GM23338 (cell line): Measurements from ENCODE around the gene PLIN4. TPM values are rescaled to one million over a fixed set of nuclear protein-coding genes. Genes with fewer than 3 reads are reported as not detected.

Source experiments
- ATAC-seq: fragments of 200-7000 bp; cut with Tn5 transposase; 3 replicates; pipeline ENCODE4 v1.9.1; 2020
- DNase-seq: peaks from one replicate; pipeline ENCODE4 v3.0.0-alpha.2; 2015; ENCODE audit warnings: low spot score
- H2AFZ ChIP-seq: fragments of 200-600 bp; sonication (generic); 2 replicates; pipeline ENCODE4 v1.8.0; 2016; ENCODE audit warnings: antibody characterized with exemption, mild to moderate bottlenecking, moderate library complexity
- H3F3A ChIP-seq: fragments of 200-600 bp; sonication (generic); replicated peaks from 2 replicates; pipeline ENCODE4 v1.8.0; 2017; ENCODE audit warnings: antibody characterized with exemption, mixed run types, low read depth
- H3K27ac ChIP-seq: fragments of 200-600 bp; sonication (generic); 2 replicates; pipeline ENCODE4 v1.6.1; 2016; ENCODE audit warnings: low read depth
- H3K27me3 ChIP-seq: fragments of 200-600 bp; sonication (generic); 2 replicates; pipeline ENCODE4 v1.8.0; 2016; ENCODE audit warnings: mild to moderate bottlenecking, mixed run types, moderate library complexity; ENCODE audit not compliant: insufficient read depth
- H3K36me3 ChIP-seq: fragments of 200-600 bp; sonication (generic); 2 replicates; pipeline ENCODE4 v1.8.0; 2016; ENCODE audit warnings: mild to moderate bottlenecking; ENCODE audit not compliant: insufficient read depth
- H3K4me1 ChIP-seq: fragments of 200-600 bp; sonication (generic); 2 replicates; pipeline ENCODE4 v1.8.0; 2016; ENCODE audit warnings: mild to moderate bottlenecking, moderate library complexity; ENCODE audit not compliant: insufficient read depth
- H3K4me2 ChIP-seq: fragments of 200-600 bp; sonication (generic); 2 replicates; pipeline ENCODE4 v1.7.1; 2017; ENCODE audit warnings: mixed run types
- H3K4me3 ChIP-seq: fragments of 200-600 bp; sonication (generic); 2 replicates; pipeline ENCODE4 v1.6.1; 2016; ENCODE audit warnings: mixed run types
- H3K79me2 ChIP-seq: fragments of 200-600 bp; sonication (generic); replicated peaks from 2 replicates; pipeline ENCODE4 v1.8.0; 2017; ENCODE audit warnings: mild to moderate bottlenecking; ENCODE audit not compliant: insufficient read depth
- H3K9me2 ChIP-seq: fragments of 200-600 bp; sonication (generic); 2 replicates; pipeline ENCODE4 v1.8.0; 2017; ENCODE audit not compliant: insufficient read depth
- H4K20me1 ChIP-seq: fragments of 200-600 bp; sonication (generic); replicated peaks from 2 replicates; pipeline ENCODE4 v1.8.0; 2017; ENCODE audit warnings: mild to moderate bottlenecking; ENCODE audit not compliant: insufficient read depth
- H3K27ac Mint-ChIP-seq: 2 replicates; pipeline ENCODE4 v1.8.0; 2020; ENCODE audit warnings: inconsistent platforms, mild to moderate bottlenecking, moderate library complexity, mixed read lengths
- H3K27me3 Mint-ChIP-seq: 3 replicates; pipeline ENCODE4 v1.8.0; 2022; ENCODE audit warnings: low read depth, mild to moderate bottlenecking, moderate library complexity, mixed read lengths, inconsistent platforms; ENCODE audit not compliant: insufficient read depth, poor library complexity
- H3K36me3 Mint-ChIP-seq: 3 replicates; pipeline ENCODE4 v1.8.0; 2021; ENCODE audit warnings: low read depth, mild to moderate bottlenecking, inconsistent platforms, moderate library complexity, mixed read lengths
- H3K4me1 Mint-ChIP-seq: 3 replicates; pipeline ENCODE4 v1.8.0; 2020; ENCODE audit warnings: mild to moderate bottlenecking, inconsistent platforms, mixed read lengths
- H3K4me3 Mint-ChIP-seq: 3 replicates; pipeline ENCODE4 v1.8.0; 2021; ENCODE audit warnings: moderate library complexity, mild to moderate bottlenecking, inconsistent platforms, mixed read lengths
- H3K9me3 Mint-ChIP-seq: 3 replicates; pipeline ENCODE4 v1.8.0; 2020; ENCODE audit warnings: moderate library complexity, mild to moderate bottlenecking, inconsistent platforms, mixed read lengths
- CREB1 ChIP-seq: fragments of 250-450 bp; sonication (Bioruptor Pico); IDR thresholded peaks from 2 replicates; pipeline ENCODE4 v1.5.0; 2020; ENCODE audit warnings: low read depth, mild to moderate bottlenecking, moderate library complexity
- CTCF ChIP-seq, 2 experiments: fragments of 200-600 bp in 1 of 2; sonication (generic) in 1 of 2; conservative IDR thresholded peaks; 2 replicates each; pipeline versions ENCODE4 v1.5.1 to v1.6.1; 2016 to 2017; ENCODE audit warnings: antibody characterized with exemption in 2 of 2, low read depth in 2 of 2, mild to moderate bottlenecking in 2 of 2, moderate library complexity in 1 of 2
- ETS1 ChIP-seq: IDR thresholded peaks from 2 replicates; pipeline ENCODE4 v1.6.1; 2016; ENCODE audit warnings: antibody characterized with exemption
- EZH2 ChIP-seq: fragments of 200-600 bp; sonication (generic); IDR thresholded peaks from one replicate; pipeline ENCODE4 v1.8.0; 2017; ENCODE audit warnings: antibody characterized with exemption, mild to moderate bottlenecking, low read depth; ENCODE audit not compliant: unreplicated experiment
- EZH2phosphoT487 ChIP-seq: fragments of 200-600 bp; sonication (generic); IDR thresholded peaks from one replicate; pipeline ENCODE4 v1.8.1; 2018; ENCODE audit warnings: antibody characterized with exemption; ENCODE audit not compliant: unreplicated experiment
- JUNB ChIP-seq: IDR thresholded peaks from one replicate; pipeline ENCODE4 v1.6.1; 2016; ENCODE audit warnings: antibody characterized with exemption; ENCODE audit not compliant: unreplicated experiment
- NANOG ChIP-seq: IDR thresholded peaks from 2 replicates; pipeline ENCODE4 v1.6.1; 2016; ENCODE audit warnings: antibody characterized with exemption, borderline replicate concordance
- POLR2AphosphoS5 ChIP-seq: IDR thresholded peaks from 2 replicates; pipeline ENCODE4 v1.6.1; 2016; ENCODE audit warnings: antibody characterized with exemption, low read depth
- REST ChIP-seq: IDR thresholded peaks from one replicate; pipeline ENCODE4 v1.6.1; 2018; ENCODE audit warnings: antibody characterized with exemption; ENCODE audit not compliant: unreplicated experiment
- STAT1 ChIP-seq: IDR thresholded peaks from one replicate; pipeline ENCODE4 v1.6.1; 2016; ENCODE audit warnings: antibody characterized with exemption; ENCODE audit not compliant: unreplicated experiment
- ZNF114 ChIP-seq: fragments of 250-450 bp; sonication (Bioruptor Pico); IDR thresholded peaks from 2 replicates; pipeline ENCODE4 v1.5.0; 2020; ENCODE audit warnings: mild to moderate bottlenecking, moderate library complexity
- ZNF331 ChIP-seq: fragments of 250-450 bp; sonication (Bioruptor Pico); IDR thresholded peaks from 2 replicates; pipeline ENCODE4 v1.5.0; 2020; ENCODE audit warnings: low read depth, mild to moderate bottlenecking, moderate library complexity
- ZNF462 ChIP-seq: fragments of 250-450 bp; sonication (Bioruptor Pico); IDR thresholded peaks from 2 replicates; pipeline ENCODE4 v1.5.0; 2020; ENCODE audit warnings: mild to moderate bottlenecking, moderate library complexity
- polyA plus RNA-seq: library from polyadenylated mRNA; unstranded; fragments of >200 nt; fragmentation: Nextera tagmentation; extraction: Ambion mirVana; gene quantifications from 2 replicates; pipeline ENCODE4 v1.2.1, GENCODE V29; 2016
- total RNA-seq: library from RNA; depleted of rRNA; stranded (reverse); fragments of >200 nt; shearing (Covaris generic); gene quantifications from 2 replicates; pipeline ENCODE4 v1.2.3, GENCODE V29; 2014

Gene PLIN4
- total and polyA plus RNA-seq, 2 experiments from 2014 or later = 0.19 to 0.59 TPM

GRCh38 chr19:4507804-4508203, 10.5 kb downstream of the PLIN4 start:
- no peaks in the 10 kb centered on the region for H3K9me2 ChIP-seq
- no peaks in the 10 kb centered on the region for H3K4me1 ChIP-seq
- peaks cover 26% of the 10 kb centered on the region for H3K27me3 Mint-ChIP-seq
- no peaks in the 10 kb centered on the region for H3K79me2 ChIP-seq
- no peak overlapping the region for H3K4me2 ChIP-seq
- H3F3A ChIP-seq = no peaks in the 10 kb centered on the region
- DNase-seq = no peak
- no peak for ATAC-seq
- H3K4me3 Mint-ChIP-seq = no peak overlapping the region
- no peaks in the 10 kb centered on the region for H3K4me1 Mint-ChIP-seq
- no peak overlapping the region for H3K4me3 ChIP-seq
- H3K9me3 Mint-ChIP-seq = no peaks in the 10 kb centered on the region; the same call in 2 of the 3 replicates
- no peak overlapping the region for H2AFZ ChIP-seq
- H4K20me1 ChIP-seq = no peaks in the 10 kb centered on the region; the same call in none of the 2 replicates
- H3K36me3 ChIP-seq = no peaks in the 10 kb centered on the region
- H3K27ac ChIP-seq = no peak overlapping the region
- peaks cover 5% of the 10 kb centered on the region for H3K36me3 Mint-ChIP-seq
- no peak for TF ChIP-seq CTCF (conservative IDR thresholded peaks at IDR 0.05; ENCODE audit: low read depth in 2 of 2)
- TF ChIP-seq EZH2 = no peak
- no peak for TF ChIP-seq ZNF331 (CRISPR knock-in tag)
- TF ChIP-seq REST = no peak
- TF ChIP-seq STAT1 = no peak
- no peak for TF ChIP-seq ETS1
- no peak for TF ChIP-seq ZNF462 (CRISPR knock-in tag)
- no peak for TF ChIP-seq NANOG
- no peak for TF ChIP-seq JUNB
- TF ChIP-seq ZNF114 (CRISPR knock-in tag) = no peak
- TF ChIP-seq POLR2AphosphoS5 = no peak
- TF ChIP-seq CREB1 (CRISPR knock-in tag) = no peak
- no peak for TF ChIP-seq EZH2phosphoT487
- no peak overlapping the region for H3K27ac Mint-ChIP-seq
- H3K27me3 ChIP-seq = peaks cover 28% of the 10 kb centered on the region; the same call in 1 of the 2 replicates
